Prostate gland (tissue), 2 donors: ENCODE measurements around the gene ITGAV.

Experiments used
- CTCF ChIP-seq, 4 experiments: fragments of 200-600 bp in 2 of 4; fragments of 450-650 bp in 2 of 4; sonication (generic) in 2 of 4; IDR thresholded peaks; 1 replicate in 3 of 4; 2 replicates in 1 of 4; pipeline ENCODE4 v1.5.1; 2016 to 2019; ENCODE audit warnings: antibody characterized with exemption in 4 of 4, mild to moderate bottlenecking in 2 of 4, moderate library complexity in 2 of 4
- POLR2A ChIP-seq: fragments of 450-650 bp; IDR thresholded peaks from one replicate; pipeline ENCODE4 v1.6.1; 2016; ENCODE audit warnings: antibody characterized with exemption, mild to moderate bottlenecking

- TF ChIP-seq CTCF (IDR thresholded peaks at IDR 0.05) (no peak), POLR2A (no peak)
Observed at GRCh38 chr2:186675380-186675779, 85.5 kb downstream of the ITGAV start.
